HT1080 (cell line): ENCODE results near the gene SGSM2. TPM values are rescaled to one million over a fixed set of nuclear protein-coding genes. Genes with fewer than 3 reads are reported as not detected.

Source experiments
- DNase-seq: peaks from one replicate; pipeline ENCODE4 v3.0.0-alpha.2; 2015; ENCODE audit warnings: low read depth
- small RNA-seq: library from RNA; depleted of rRNA; stranded (forward); fragments of <200 nt; gene quantifications from one replicate; pipeline ENCODE3, GENCODE V24; 2014
- total RNA-seq: library from RNA; depleted of rRNA; stranded (reverse); fragments of >200 nt; shearing (Covaris generic); gene quantifications from 2 replicates; pipeline ENCODE4 v1.2.3, GENCODE V29; 2014; rRNA removed

SGSM2 gene
- total RNA-seq, 1 experiment from 2014 or later, result 39.4 TPM

- DNase-seq, result peak; percentile 82
These were observed 78.9 kb downstream of the SGSM2 start for GRCh38 chr17:2416010-2416734.

- no peak for DNase-seq
These were observed 81.3 kb downstream of the SGSM2 start for GRCh38 chr17:2418572-2418971.

GRCh38 chr17:2419486-2419885, 82.2 kb downstream of the SGSM2 start:
- DNase-seq, result no peak

GRCh38 chr17:2420176-2420575, 82.9 kb downstream of the SGSM2 start:
- DNase-seq, result no peak

GRCh38 chr17:2421315-2422147, 84.2 kb downstream of the SGSM2 start:
- DNase-seq, result no peak

GRCh38 chr17:2423271-2423670, 86.0 kb downstream of the SGSM2 start:
- DNase-seq, result no peak

GRCh38 chr17:2427215-2427614, 89.9 kb downstream of the SGSM2 start:
- no peak for DNase-seq

GRCh38 chr17:2427910-2428309, 90.6 kb downstream of the SGSM2 start:
- no peak for DNase-seq

Small RNAs within 50 kb of the gene (small RNA-seq; reads per million reads assigned to genes)
- not detected for gene AC006435.3
- gene AC006435.4, result not detected
- gene SNORD91A, result 865 reads per million, percentile 98 among the genes with 10 or more reads in this experiment
- 129 reads per million, percentile 96 among the genes with 10 or more reads in this experiment for gene SNORD91B

Other genes starting within 250 kb of the SGSM2 start
- 42.8 and 43.9 TPM in 2 replicates for gene SMG6, start 33.7 kb upstream of the SGSM2 start, total RNA-seq
- gene SRR, start 33.6 kb upstream of the SGSM2 start, total RNA-seq, result 5.3 and 15.3 TPM in 2 replicates
- gene TSR1, start 1.0 kb upstream of the SGSM2 start, total RNA-seq, result 144 and 165 TPM in 2 replicates
- gene MNT, start 63.6 kb downstream of the SGSM2 start, total RNA-seq, result 4.3 and 8.2 TPM in 2 replicates
- gene METTL16, start 174.4 kb downstream of the SGSM2 start, total RNA-seq, result 14.4 and 23.5 TPM in 2 replicates